IMR-90 (cell line): ENCODE measurements around the gene ITPKA. TPM values are rescaled to one million over a fixed set of nuclear protein-coding genes. Genes with fewer than 3 reads are reported as not detected.

Experiments
- ATAC-seq: fragments of 200-7000 bp; cut with Tn5 transposase; 2 replicates; pipeline ENCODE4 v1.9.1; 2020; ENCODE audit warnings: low read depth, mild to moderate bottlenecking, moderate library complexity
- BruUV-seq: library from RNA; stranded (reverse); fragments of 400-500 nt; replicated peaks from 2 replicates; lab custom pipeline; 2021; lab: Mats Ljungman, UMichigan
- CTCF ChIA-PET: fragments of 300-600 bp; formaldehyde crosslinking; extraction: SDS; loops from one replicate; lab custom pipeline; 2021; ENCODE audit warnings: antibody characterized with exemption; lab: Yijun Ruan, JAX
- POLR2A ChIA-PET: fragments of 300-600 bp; sonication (Branson Sonifier 250); formaldehyde crosslinking; loops from one replicate; lab custom pipeline; 2022; ENCODE audit warnings: antibody characterized with exemption; ENCODE audit not compliant: unreplicated experiment; lab: Charles Lee
- DNase-seq: peaks from one replicate; pipeline ENCODE4 v3.0.0; 2013
- H2AFZ ChIP-seq: replicated peaks from 2 replicates; pipeline ENCODE3; 2013; ENCODE audit warnings: low read length, mild to moderate bottlenecking; ENCODE audit not compliant: poor library complexity
- H2AK5ac ChIP-seq: 2 replicates; pipeline ENCODE4 v1.6.1; 2013; ENCODE audit warnings: low read depth, low read length, inconsistent platforms
- H2AK9ac ChIP-seq: replicated peaks from 2 replicates; pipeline ENCODE3; 2013; ENCODE audit warnings: mild to moderate bottlenecking, low read depth, low read length, moderate library complexity; ENCODE audit not compliant: poor library complexity
- H2BK120ac ChIP-seq: 2 replicates; pipeline ENCODE4 v1.6.1; 2013; ENCODE audit warnings: low read depth, low read length, inconsistent platforms
- H2BK15ac ChIP-seq: 3 replicates; pipeline ENCODE4 v1.6.1; 2013; ENCODE audit warnings: low read depth, low read length, inconsistent platforms
- H2BK20ac ChIP-seq: 2 replicates; pipeline ENCODE4 v1.6.1; 2013; ENCODE audit warnings: low read depth, mild to moderate bottlenecking, inconsistent platforms, low read length, moderate library complexity
- H2BK5ac ChIP-seq: 2 replicates; pipeline ENCODE4 v1.6.1; 2013; ENCODE audit warnings: mild to moderate bottlenecking, low read depth, low read length, inconsistent platforms; ENCODE audit not compliant: poor library complexity, severe bottlenecking
- H3K14ac ChIP-seq: replicated peaks from 2 replicates; pipeline ENCODE4 v1.6.1; 2013; ENCODE audit warnings: low read depth, low read length, inconsistent platforms
- H3K18ac ChIP-seq: 2 replicates; pipeline ENCODE4 v1.6.1; 2013; ENCODE audit warnings: low read depth, low read length, control low read depth
- H3K23ac ChIP-seq: 2 replicates; pipeline ENCODE4 v1.6.1; 2013; ENCODE audit warnings: low read depth, low read length, inconsistent platforms
- H3K27ac ChIP-seq: 2 replicates; pipeline ENCODE4 v1.5.1; 2013; ENCODE audit warnings: mild to moderate bottlenecking, control low read depth, low read length; ENCODE audit not compliant: insufficient read depth
- H3K27me3 ChIP-seq: 2 replicates; pipeline ENCODE4 v1.6.1; 2013; ENCODE audit warnings: low read length; ENCODE audit not compliant: control insufficient read depth, insufficient read depth
- H3K36me3 ChIP-seq: 2 replicates; pipeline ENCODE4 v1.6.1; 2013; ENCODE audit warnings: low read length, mixed read lengths; ENCODE audit not compliant: control insufficient read depth, insufficient read depth
- H3K4ac ChIP-seq: 2 replicates; pipeline ENCODE4 v1.6.1; 2013; ENCODE audit warnings: low read depth, low read length, inconsistent platforms
- H3K4me1 ChIP-seq: 2 replicates; pipeline ENCODE4 v1.6.1; 2013; ENCODE audit warnings: low read length, mixed read lengths; ENCODE audit not compliant: control insufficient read depth, insufficient read depth
- H3K4me2 ChIP-seq: 2 replicates; pipeline ENCODE4 v1.6.1; 2013; ENCODE audit warnings: low read depth, mild to moderate bottlenecking, control low read depth, low read length, moderate library complexity
- H3K4me3 ChIP-seq: 2 replicates; pipeline ENCODE4 v1.5.1; 2013; ENCODE audit warnings: low read depth, mild to moderate bottlenecking, control low read depth, low read length, moderate library complexity; ENCODE audit not compliant: insufficient read depth
- H3K56ac ChIP-seq: 2 replicates; pipeline ENCODE4 v1.6.1; 2013; ENCODE audit warnings: low read length, inconsistent platforms; ENCODE audit not compliant: insufficient read depth; ENCODE audit errors: extremely low read depth
- H3K79me1 ChIP-seq, 2 experiments: 2 replicates each; pipeline ENCODE4 v1.6.1; 2013; ENCODE audit warnings: low read length in 2 of 2, inconsistent platforms in 1 of 2, low read depth in 1 of 2
- H3K9ac ChIP-seq: 2 replicates; pipeline ENCODE4 v1.6.1; 2013; ENCODE audit warnings: low read depth, low read length, control low read depth
- H3K9me1 ChIP-seq: 2 replicates; pipeline ENCODE4 v1.6.1; 2013; ENCODE audit warnings: low read length, inconsistent platforms; ENCODE audit not compliant: insufficient read depth
- H3K9me3 ChIP-seq: 2 replicates; pipeline ENCODE4 v1.6.1; 2013; ENCODE audit warnings: low read length; ENCODE audit not compliant: control insufficient read depth, insufficient read depth
- H4K20me1 ChIP-seq: 2 replicates; pipeline ENCODE4 v1.6.1; 2013; ENCODE audit warnings: low read length, inconsistent platforms; ENCODE audit not compliant: insufficient read depth
- H4K5ac ChIP-seq: 2 replicates; pipeline ENCODE4 v1.6.1; 2013; ENCODE audit warnings: mild to moderate bottlenecking, low read depth, low read length, control low read depth
- H4K8ac ChIP-seq, 2 experiments: 2 replicates each; pipeline ENCODE4 v1.6.1; 2013; ENCODE audit warnings: low read depth in 2 of 2, low read length in 2 of 2, control low read depth in 1 of 2, inconsistent platforms in 1 of 2
- H4K91ac ChIP-seq: 2 replicates; pipeline ENCODE4 v1.6.1; 2013; ENCODE audit warnings: low read depth, low read length, inconsistent platforms; ENCODE audit not compliant: insufficient read depth
- BHLHE40 ChIP-seq: fragments of 150-350 bp; IDR thresholded peaks from 2 replicates; pipeline ENCODE4 v1.6.1; 2016; ENCODE audit warnings: mild to moderate bottlenecking, low read depth, low read length
- CEBPB ChIP-seq: IDR thresholded peaks from 2 replicates; pipeline ENCODE4 v1.6.1; 2012; ENCODE audit warnings: low read depth, low read length, improper control_type of control experiment
- CHD1 ChIP-seq: IDR thresholded peaks from 2 replicates; pipeline ENCODE4 v1.6.1; 2012; ENCODE audit warnings: low read depth, low read length, improper control_type of control experiment
- CTCF ChIP-seq: conservative IDR thresholded peaks from 2 replicates; pipeline ENCODE4 v1.5.1; 2012; ENCODE audit warnings: mild to moderate bottlenecking, low read depth, low read length, improper control_type of control experiment
- ELK1 ChIP-seq: fragments of 150-350 bp; IDR thresholded peaks from 2 replicates; pipeline ENCODE4 v1.6.1; 2016; ENCODE audit warnings: low read depth, mild to moderate bottlenecking, low read length, moderate library complexity, borderline replicate concordance
- FOS ChIP-seq: fragments of 150-350 bp; IDR thresholded peaks from 2 replicates; pipeline ENCODE4 v1.6.1; 2016; ENCODE audit warnings: low read depth, low read length
- MAFK ChIP-seq: IDR thresholded peaks from 2 replicates; pipeline ENCODE4 v1.6.1; 2012; ENCODE audit warnings: low read depth, low read length, improper control_type of control experiment
- MAZ ChIP-seq: IDR thresholded peaks from 2 replicates; pipeline ENCODE4 v1.6.1; 2012; ENCODE audit warnings: low read depth, mild to moderate bottlenecking, low read length, improper control_type of control experiment, moderate library complexity, borderline replicate concordance
- MXI1 ChIP-seq: IDR thresholded peaks from 2 replicates; pipeline ENCODE4 v1.6.1; 2012; ENCODE audit warnings: low read depth, mild to moderate bottlenecking, low read length, moderate library complexity, borderline replicate concordance
- NFE2L2 ChIP-seq: fragments of 150-350 bp; IDR thresholded peaks from 2 replicates; pipeline ENCODE4 v1.6.1; 2016; ENCODE audit warnings: low read depth, mild to moderate bottlenecking, low read length
- POLR2A ChIP-seq: IDR thresholded peaks from 2 replicates; pipeline ENCODE4 v1.6.1; 2012; ENCODE audit warnings: mild to moderate bottlenecking, low read depth, low read length
- RAD21 ChIP-seq: IDR thresholded peaks from 2 replicates; pipeline ENCODE4 v1.6.1; 2012; ENCODE audit warnings: low read length, improper control_type of control experiment
- RCOR1 ChIP-seq: IDR thresholded peaks from 2 replicates; pipeline ENCODE4 v1.6.1; 2012; ENCODE audit warnings: mild to moderate bottlenecking, low read length, improper control_type of control experiment; ENCODE audit not compliant: insufficient replicate concordance
- RFX5 ChIP-seq: IDR thresholded peaks from 2 replicates; pipeline ENCODE4 v1.8.0; 2012; ENCODE audit warnings: low read depth, mild to moderate bottlenecking, low read length, moderate library complexity
- SMC3 ChIP-seq: fragments of 150-350 bp; IDR thresholded peaks from 2 replicates; pipeline ENCODE4 v1.6.1; 2016; ENCODE audit warnings: low read depth, mild to moderate bottlenecking, antibody characterized with exemption, low read length, moderate library complexity
- USF2 ChIP-seq: fragments of 150-350 bp; IDR thresholded peaks from 2 replicates; pipeline ENCODE4 v1.6.1; 2017; ENCODE audit warnings: mild to moderate bottlenecking, antibody characterized with exemption, low read length, low read depth
- WGBS, 2 experiments: methylation state at CpG; one replicate each; pipeline versions ENCODE4 v1.1.5 to v1.1.7; 2013; ENCODE audit warnings: missing lambda C conversion rate in 2 of 2; ENCODE audit not compliant: insufficient read length in 1 of 2; ENCODE audit errors: extremely low coverage in 2 of 2; 5-methylcytosine and 5-hydroxymethylcytosine counted together
- dilution Hi-C: fragments of 300-500 bp; cut with HindIII; formaldehyde crosslinking; loops from one replicate; pipeline ENCODE4 v1.14.3; 2018; ENCODE audit warnings: low sequenced_read_pairs; ENCODE audit not compliant: unreplicated experiment
- in situ Hi-C: fragments of 300-500 bp; cut with MboI; formaldehyde crosslinking; loops from 3 replicates; pipeline ENCODE4 v1.14.3; 2019; ENCODE audit warnings: low sequenced_read_pairs, inconsistent platforms, mixed read lengths
- intact Hi-C: fragments of 100-400 bp; cut with micrococcal nuclease; formaldehyde crosslinking; loops from 2 replicates; pipeline ENCODE4 v1.10.0; 2022
- polyA plus RNA-seq, 3 experiments: library from polyadenylated mRNA; depleted of rRNA; stranded (reverse); fragments of >200 nt; gene quantifications; 2 replicates each; pipeline ENCODE4 v1.2.3, GENCODE V29; 2012; ENCODE audit warnings: low replicate concordance in 1 of 3
- total RNA-seq: library from RNA; depleted of rRNA; stranded (reverse); fragments of >200 nt; gene quantifications from 2 replicates; pipeline ENCODE4 v1.2.3, GENCODE V29; 2012

The ITPKA gene
- total and polyA plus RNA-seq, 2 of the 4 experiments (the other 2 are of a cell fraction): 1.1 to 1.8 TPM

GRCh38 chr15:41499109-41499851, 5.6 kb downstream of the ITPKA start:
- Histone ChIP-seq H4K8ac (no peak overlapping the region), H3K4me3 (no peak overlapping the region), H3K18ac (no peak overlapping the region), H3K27me3 (peaks cover 20% of the 10 kb centered on the region), H3K23ac (no peak overlapping the region), H2AFZ (no peak overlapping the region), H3K56ac (no peak overlapping the region), H2BK20ac (no peak overlapping the region), H2BK15ac (no peak overlapping the region), H3K9me3 (no peaks in the 10 kb centered on the region), H3K4me1 (peaks cover 2% of the 10 kb centered on the region; the same call in 1 of the 2 replicates), H3K4me2 (no peak overlapping the region), H3K9me1 (peaks cover 5% of the 10 kb centered on the region; the same call in 1 of the 2 replicates), H2AK9ac (no peak overlapping the region), H4K91ac (no peak overlapping the region), H2BK120ac (no peak overlapping the region), H3K4ac (no peak overlapping the region), H4K20me1 (peaks cover 4% of the 10 kb centered on the region; the same call in 1 of the 2 replicates), H3K27ac (no peak overlapping the region), H2AK5ac (no peak overlapping the region), H3K9ac (no peak overlapping the region), H4K5ac (no peak overlapping the region), H3K79me1 (no peaks in the 10 kb centered on the region), H2BK5ac (no peak overlapping the region), H3K36me3 (no peaks in the 10 kb centered on the region), H3K14ac (no peak overlapping the region)
- POLR2A ChIA-PET: no interaction called here
- DNase-seq (no peak), ATAC-seq (no peak)
- in situ Hi-C loops (no loop called here), intact Hi-C loops (no loop called here), dilution Hi-C loops (no loop called here)
- 83% methylated on average over 1 of the region's 6 CpGs; no CpG with 5 or more reads in 1 of the 2 experiments for WGBS, 2 experiments
- CTCF ChIA-PET: no interaction called here
- TF ChIP-seq RAD21 (no peak), SMC3 (no peak), CEBPB (no peak), CHD1 (no peak), BHLHE40 (no peak), RCOR1 (no peak), MXI1 (no peak), MAFK (no peak), CTCF (no peak), FOS (no peak), NFE2L2 (no peak), RFX5 (no peak), MAZ (no peak), POLR2A (no peak), USF2 (no peak), ELK1 (no peak)
- no TSS peak for BruUV-seq
